ENCODE measurements around the gene ACAD9. TPM values are rescaled to one million over a fixed set of nuclear protein-coding genes. Genes with fewer than 3 reads are reported as not detected.

The ACAD9 gene
- total and polyA plus RNA-seq, 9 of the 15 experiments (the other 6 are each of a cell fraction or from before 2014, with no cell fraction given) = 10.2 to 32.6 (median 22.8) TPM

DNA sequence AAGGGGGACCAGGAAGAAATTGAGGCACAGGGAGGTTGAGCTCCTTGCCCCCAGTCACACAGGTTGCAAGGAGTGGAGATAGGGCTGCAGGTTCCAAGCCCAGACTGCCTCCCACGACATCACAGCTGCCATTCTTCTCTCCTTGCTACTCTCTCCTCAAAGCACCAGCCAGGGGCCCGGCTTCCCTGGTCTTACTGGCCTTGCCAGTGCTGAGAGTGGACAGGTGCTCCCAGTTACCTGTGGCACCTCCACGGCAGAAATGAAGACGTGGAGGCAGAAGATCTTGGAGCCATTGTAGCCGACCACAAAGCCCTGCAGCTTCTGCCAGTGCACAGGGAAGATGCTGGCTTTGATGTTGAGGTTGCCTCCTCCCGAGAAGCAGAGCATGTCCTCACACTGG is 17.9 kb upstream of the ACAD9 start (continued):
- no peak for TF ChIP-seq HNRNPLL (IDR thresholded peaks at IDR 0.05; ENCODE audit: low read depth, low read length, poor library complexity, severe bottlenecking)
- TF ChIP-seq RBM15 (IDR thresholded peaks at IDR 0.05; ENCODE audit: insufficient read depth, low read length) = no peak

DNA sequence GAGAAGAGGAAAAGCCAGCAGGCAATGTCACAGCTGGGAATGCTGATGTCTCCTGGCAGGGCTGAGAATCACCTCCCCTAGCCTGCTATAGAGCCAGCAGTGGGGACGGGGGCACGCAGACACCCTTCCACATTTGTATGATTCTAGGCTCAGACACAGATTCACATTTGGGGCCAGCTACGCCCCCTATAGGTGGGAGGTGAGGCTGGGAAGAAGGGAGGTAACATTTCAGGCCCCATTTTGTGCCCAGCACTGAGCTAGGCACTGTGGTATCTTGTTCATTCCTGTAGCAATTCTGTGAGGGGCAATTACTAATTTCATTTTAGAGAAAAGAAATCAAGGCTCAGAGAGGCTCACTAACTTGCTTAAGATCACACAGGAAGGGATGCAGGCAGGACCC is 15.9 kb upstream of the ACAD9 start:
- Histone ChIP-seq H3K9ac (ENCODE audit: insufficient read depth in 1 of 2, low read depth in 2 of 2, low read length in 2 of 2) (no peak overlapping the region), H3K27me3 (ENCODE audit: control insufficient read depth in 2 of 2, insufficient read depth in 2 of 2, low read length in 2 of 2) (no peaks in the 10 kb centered on the region), H3K27ac (ENCODE audit: extremely low read depth, low read depth, low read length) (no peak overlapping the region), H3K9me1 (ENCODE audit: control insufficient read depth, insufficient read depth, low read length) (no peaks in the 10 kb centered on the region), H3K36me3 (ENCODE audit: control insufficient read depth, insufficient read depth, low read length) (no peaks in the 10 kb centered on the region), H3K4me1 (replicated peaks in 1 of 2; ENCODE audit: control insufficient read depth in 2 of 2, insufficient read depth in 2 of 2, low read length in 2 of 2) (peaks cover 10 to 13% of the 10 kb centered on the region in 2 experiments), H3K9me3 (replicated peaks; ENCODE audit: control insufficient read depth, insufficient read depth, low read depth, low read length) (peaks cover 16% of the 10 kb centered on the region), H4K20me1 (replicated peaks; ENCODE audit: control insufficient read depth, insufficient read depth, low read length) (no peaks in the 10 kb centered on the region), H2AFZ (ENCODE audit: low read depth, low read length) (no peak overlapping the region), H3K79me2 (ENCODE audit: control insufficient read depth, insufficient read depth, low read length) (no peaks in the 10 kb centered on the region), H3K4me3 (no peak overlapping the region), H3K4me2 (ENCODE audit: insufficient read depth, low read length) (no peak overlapping the region)
- FAIRE-seq (no peak), ATAC-seq (0 out of 3 replicates have a peak, but pooled peaks have one; percentile 23), DNase-seq (ENCODE audit: extremely low read depth in 1 of 4, low spot score in 3 of 4) (peak in 1 of 4 experiments; percentile 17)
- in situ Hi-C loops (cut with MboI) (no loop called here), intact Hi-C loops (cut with micrococcal nuclease) (no loop called here)
- WGBS (ENCODE audit: insufficient coverage, low coverage, missing lambda C conversion rate) = 47% methylated on average over 3 of the region's 3 CpGs
- POLR2A ChIA-PET = interaction anchor here (0.7 kb wide), 1 partner anchor 10 kb away, joined by 3 read pairs; no protein-coding TSS in a partner anchor
- TF ChIP-seq, protein P1, sequence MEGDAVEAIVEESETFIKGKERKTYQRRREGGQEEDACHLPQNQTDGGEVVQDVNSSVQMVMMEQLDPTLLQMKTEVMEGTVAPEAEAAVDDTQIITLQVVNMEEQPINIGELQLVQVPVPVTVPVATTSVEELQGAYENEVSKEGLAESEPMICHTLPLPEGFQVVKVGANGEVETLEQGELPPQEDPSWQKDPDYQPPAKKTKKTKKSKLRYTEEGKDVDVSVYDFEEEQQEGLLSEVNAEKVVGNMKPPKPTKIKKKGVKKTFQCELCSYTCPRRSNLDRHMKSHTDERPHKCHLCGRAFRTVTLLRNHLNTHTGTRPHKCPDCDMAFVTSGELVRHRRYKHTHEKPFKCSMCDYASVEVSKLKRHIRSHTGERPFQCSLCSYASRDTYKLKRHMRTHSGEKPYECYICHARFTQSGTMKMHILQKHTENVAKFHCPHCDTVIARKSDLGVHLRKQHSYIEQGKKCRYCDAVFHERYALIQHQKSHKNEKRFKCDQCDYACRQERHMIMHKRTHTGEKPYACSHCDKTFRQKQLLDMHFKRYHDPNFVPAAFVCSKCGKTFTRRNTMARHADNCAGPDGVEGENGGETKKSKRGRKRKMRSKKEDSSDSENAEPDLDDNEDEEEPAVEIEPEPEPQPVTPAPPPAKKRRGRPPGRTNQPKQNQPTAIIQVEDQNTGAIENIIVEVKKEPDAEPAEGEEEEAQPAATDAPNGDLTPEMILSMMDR (IDR thresholded peaks at IDR 0.05 in 2 of 3, conservative IDR thresholded peaks at IDR 0.05 in 1 of 3; ENCODE audit: insufficient read depth in 2 of 3, low read depth in 1 of 3, low read length in 3 of 3) = peak in 2 of 3 experiments; percentile 23 to 35; a peak in 1 of 6 replicates
- TF ChIP-seq ZNF347 (CRISPR knock-in tag; IDR thresholded peaks at IDR 0.05; ENCODE audit: low read depth) (no peak), TAF15 (IDR thresholded peaks at IDR 0.05; ENCODE audit: low read depth, low read length) (no peak), RBM25 (IDR thresholded peaks at IDR 0.05; ENCODE audit: low read depth, low read length, severe bottlenecking) (peak; percentile 37)
- TF ChIP-seq, protein P2, sequence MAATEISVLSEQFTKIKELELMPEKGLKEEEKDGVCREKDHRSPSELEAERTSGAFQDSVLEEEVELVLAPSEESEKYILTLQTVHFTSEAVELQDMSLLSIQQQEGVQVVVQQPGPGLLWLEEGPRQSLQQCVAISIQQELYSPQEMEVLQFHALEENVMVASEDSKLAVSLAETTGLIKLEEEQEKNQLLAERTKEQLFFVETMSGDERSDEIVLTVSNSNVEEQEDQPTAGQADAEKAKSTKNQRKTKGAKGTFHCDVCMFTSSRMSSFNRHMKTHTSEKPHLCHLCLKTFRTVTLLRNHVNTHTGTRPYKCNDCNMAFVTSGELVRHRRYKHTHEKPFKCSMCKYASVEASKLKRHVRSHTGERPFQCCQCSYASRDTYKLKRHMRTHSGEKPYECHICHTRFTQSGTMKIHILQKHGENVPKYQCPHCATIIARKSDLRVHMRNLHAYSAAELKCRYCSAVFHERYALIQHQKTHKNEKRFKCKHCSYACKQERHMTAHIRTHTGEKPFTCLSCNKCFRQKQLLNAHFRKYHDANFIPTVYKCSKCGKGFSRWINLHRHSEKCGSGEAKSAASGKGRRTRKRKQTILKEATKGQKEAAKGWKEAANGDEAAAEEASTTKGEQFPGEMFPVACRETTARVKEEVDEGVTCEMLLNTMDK (IDR thresholded peaks at IDR 0.05; ENCODE audit: borderline replicate concordance, insufficient read depth, low read depth, low read length, poor library complexity, severe bottlenecking) = peak; percentile 48
- no TSS peak for BruUV-seq (replicated peaks)
- CTCF ChIA-PET (ENCODE audit: low intra/inter-chr PET ratio) = no interaction called here
